ENCODE results near the gene STAB2.

STAB2 gene

GRCh38 chr12:103748002-103748401 lies 160.9 kb downstream of the STAB2 start:
- no peak for DNase-seq (ENCODE audit: low spot score)

GRCh38 chr12:103748875-103749274 lies 161.8 kb downstream of the STAB2 start:
- no peak for DNase-seq (ENCODE audit: low spot score)

GRCh38 chr12:103751171-103751570 lies 164.1 kb downstream of the STAB2 start:
- no peak for DNase-seq (ENCODE audit: low spot score)

- DNase-seq (ENCODE audit: low spot score) = no peak
Observed at GRCh38 chr12:103751600-103751999, 164.5 kb downstream of the STAB2 start.

GRCh38 chr12:103755425-103755824 lies 168.4 kb downstream of the STAB2 start:
- DNase-seq (ENCODE audit: low spot score) = no peak

GRCh38 chr12:103756443-103756842 lies 169.4 kb downstream of the STAB2 start:
- no peak for DNase-seq (ENCODE audit: low spot score)

GRCh38 chr12:103757248-103757647 lies 170.2 kb downstream of the STAB2 start:
- no peak for DNase-seq (ENCODE audit: low spot score)

- no peak for DNase-seq (ENCODE audit: low spot score)
Observed at GRCh38 chr12:103758310-103759089, 171.4 kb downstream of the STAB2 start.

- DNase-seq (ENCODE audit: low spot score) = no peak
Observed at GRCh38 chr12:103762473-103762872, 175.4 kb downstream of the STAB2 start.

GRCh38 chr12:103765322-103765721 lies 178.2 kb downstream of the STAB2 start:
- DNase-seq (ENCODE audit: low spot score) = no peak

- DNase-seq (ENCODE audit: low spot score) = no peak
Observed at GRCh38 chr12:103766028-103766427, 179.0 kb downstream of the STAB2 start.

- DNase-seq (ENCODE audit: low spot score) = no peak
Observed at GRCh38 chr12:103768467-103769123, 181.5 kb downstream of the STAB2 start.

GRCh38 chr12:103769240-103769945 lies 182.3 kb downstream of the STAB2 start:
- no peak for DNase-seq (ENCODE audit: low spot score)

GRCh38 chr12:103771466-103771865 lies 184.4 kb downstream of the STAB2 start:
- DNase-seq (ENCODE audit: low spot score) = peak; percentile 18

GRCh38 chr12:103772367-103773108 lies 185.5 kb downstream of the STAB2 start:
- no peak for DNase-seq (ENCODE audit: low spot score)

GRCh38 chr12:103773109-103773910 lies 186.2 kb downstream of the STAB2 start:
- no peak for DNase-seq (ENCODE audit: low spot score)

GRCh38 chr12:103774977-103775560 lies 188.0 kb downstream of the STAB2 start:
- DNase-seq (ENCODE audit: low spot score) = no peak

GRCh38 chr12:103778781-103779180 lies 191.7 kb downstream of the STAB2 start:
- DNase-seq (ENCODE audit: low spot score) = no peak

- DNase-seq (ENCODE audit: low spot score) = no peak
Observed at GRCh38 chr12:103779410-103780092, 192.5 kb downstream of the STAB2 start.

- DNase-seq (ENCODE audit: low spot score) = no peak
Observed at GRCh38 chr12:103780093-103780440, 193.0 kb downstream of the STAB2 start.

GRCh38 chr12:103780992-103781391 lies 193.9 kb downstream of the STAB2 start:
- DNase-seq (ENCODE audit: low spot score) = no peak

Data from hematopoietic multipotent progenitor cell treated with erythropoietin and hydrocortisone succinate and interleukin-3 and kit ligand, for 15 days (in vitro differentiated cells).